ENCODE results near the gene TM4SF4.

DNA sequence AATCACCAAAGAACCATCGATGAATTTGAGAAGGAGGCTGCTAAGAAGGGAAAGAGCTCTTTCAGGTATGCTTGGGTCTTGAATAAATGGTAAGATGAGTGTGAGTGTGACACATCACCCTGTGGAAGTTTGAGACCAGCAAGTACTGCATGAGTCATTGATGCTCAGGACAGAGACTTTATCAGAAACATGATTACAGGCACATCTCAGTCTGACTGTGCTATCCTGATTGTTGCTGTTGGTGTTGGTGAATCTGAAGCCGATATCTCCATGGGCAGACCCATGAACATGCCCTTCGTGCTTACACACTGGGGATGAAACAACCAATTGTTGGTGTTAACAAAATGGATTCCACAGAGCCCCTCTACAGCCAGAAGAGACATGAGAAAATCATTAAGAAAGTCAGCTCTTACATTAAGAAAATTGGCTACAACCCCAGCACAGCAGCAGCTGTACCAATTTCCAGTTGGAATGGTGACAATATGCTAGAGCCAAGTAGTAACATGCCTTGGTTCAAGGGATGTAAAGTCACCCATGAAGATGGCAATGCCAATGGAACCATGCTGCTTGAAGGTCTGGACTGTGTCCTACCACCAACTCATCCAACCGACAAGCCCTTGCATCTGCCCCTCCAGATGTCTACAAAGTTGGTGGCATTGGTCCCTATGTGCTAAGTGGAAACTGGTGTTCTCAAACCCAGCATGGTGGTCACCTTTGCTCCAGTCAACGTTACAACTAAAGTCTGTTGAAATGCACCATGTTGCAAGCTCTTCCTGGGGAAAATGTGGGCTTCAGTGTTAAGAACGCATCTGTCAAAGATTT lies 20.5 kb downstream of the TM4SF4 start:
- no peak for TF ChIP-seq EZH2phosphoT487 (IDR thresholded peaks at IDR 0.05; ENCODE audit: low read length)
- TF ChIP-seq CTCF (IDR thresholded peaks at IDR 0.05; ENCODE audit: low read length): no peak
